Activated CD8-positive, alpha-beta memory T cell treated with anti-CD3 and anti-CD28 coated beads, Interleukin-2, amount 10 ng/mL, durations not matched to agents 7 days and 5 days (primary cell): ENCODE data around the gene SAMD4B. TPM values are rescaled to one million over a fixed set of nuclear protein-coding genes. Genes with fewer than 3 reads are reported as not detected.

Experiments
- ATAC-seq: fragments of 150-1000 bp; cut with Tn5 transposase; one replicate; pipeline ENCODE4 v1.10.0; 2021; ENCODE audit warnings: moderate library complexity
- CTCF ChIA-PET: fragments of 350-600 bp; sonication (Branson Sonifier 250); formaldehyde crosslinking; loops from one replicate; lab custom pipeline; 2021; ENCODE audit warnings: antibody characterized with exemption; lab: Charles Lee
- DNase-seq: peaks from one replicate; pipeline ENCODE4 v3.0.0-alpha.2; 2020
- H3K27ac Mint-ChIP-seq: one replicate; pipeline ENCODE4 v1.8.0; 2021; ENCODE audit warnings: mild to moderate bottlenecking, mixed read lengths
- H3K27me3 Mint-ChIP-seq: one replicate; pipeline ENCODE4 v1.8.0; 2021; ENCODE audit warnings: mixed read lengths
- H3K36me3 Mint-ChIP-seq: one replicate; pipeline ENCODE4 v1.8.0; 2021; ENCODE audit warnings: mild to moderate bottlenecking, mixed read lengths
- H3K4me1 Mint-ChIP-seq: one replicate; pipeline ENCODE4 v1.8.0; 2021; ENCODE audit warnings: mixed read lengths
- H3K4me3 Mint-ChIP-seq: one replicate; pipeline ENCODE4 v1.8.0; 2021; ENCODE audit warnings: mild to moderate bottlenecking, moderate library complexity, mixed read lengths
- H3K9me3 Mint-ChIP-seq: one replicate; pipeline ENCODE4 v1.8.0; 2022; ENCODE audit warnings: low read depth, mixed read lengths
- total RNA-seq, 2 experiments: library from RNA; stranded (reverse); gene quantifications; one replicate each; pipeline ENCODE4 v1.2.3, GENCODE V29; 2021

The SAMD4B gene
- total RNA-seq, 2 experiments from 2014 or later: 45.7 to 58.5 TPM

GRCh38 chr19:39318071-39318470 is 24.1 kb upstream of the SAMD4B start:
- no peaks in the 10 kb centered on the region for H3K9me3 Mint-ChIP-seq
- peaks cover 6% of the 10 kb centered on the region for H3K36me3 Mint-ChIP-seq
- ATAC-seq: no peak
- H3K4me3 Mint-ChIP-seq: no peak overlapping the region
- CTCF ChIA-PET: no interaction called here
- peaks cover 7% of the 10 kb centered on the region for H3K27me3 Mint-ChIP-seq
- H3K4me1 Mint-ChIP-seq: peaks cover 16% of the 10 kb centered on the region
- no peak overlapping the region for H3K27ac Mint-ChIP-seq
- DNase-seq: no peak

GRCh38 chr19:39318690-39319089 is 23.5 kb upstream of the SAMD4B start:
- peaks cover 7% of the 10 kb centered on the region for H3K27me3 Mint-ChIP-seq
- DNase-seq: no peak
- no peak for ATAC-seq
- H3K27ac Mint-ChIP-seq: no peak overlapping the region
- H3K9me3 Mint-ChIP-seq: no peaks in the 10 kb centered on the region
- CTCF ChIA-PET: no interaction called here
- peaks cover 16% of the 10 kb centered on the region for H3K4me1 Mint-ChIP-seq
- peaks cover 3% of the 10 kb centered on the region for H3K36me3 Mint-ChIP-seq
- H3K4me3 Mint-ChIP-seq: no peak overlapping the region

- Mint-ChIP-seq H3K4me1 (peaks cover 16% of the 10 kb centered on the region), H3K27ac (no peak overlapping the region), H3K4me3 (peak overlapping the region; percentile 37), H3K27me3 (peaks cover 7% of the 10 kb centered on the region), H3K36me3 (peaks cover 3% of the 10 kb centered on the region), H3K9me3 (no peaks in the 10 kb centered on the region)
- CTCF ChIA-PET: no interaction called here
- ATAC-seq: no peak
- no peak for DNase-seq
Measured at GRCh38 chr19:39319098-39319891, 22.9 kb upstream of the SAMD4B start.

GRCh38 chr19:39319892-39320248 is 22.4 kb upstream of the SAMD4B start:
- H3K4me1 Mint-ChIP-seq: peaks cover 16% of the 10 kb centered on the region
- CTCF ChIA-PET: no interaction called here
- peak overlapping the region; percentile 45 for H3K4me3 Mint-ChIP-seq
- no peak for DNase-seq
- H3K27me3 Mint-ChIP-seq: peaks cover 7% of the 10 kb centered on the region
- ATAC-seq: no peak
- no peak overlapping the region for H3K27ac Mint-ChIP-seq
- no peaks in the 10 kb centered on the region for H3K9me3 Mint-ChIP-seq
- peaks cover 3% of the 10 kb centered on the region for H3K36me3 Mint-ChIP-seq

GRCh38 chr19:39321117-39321831 is 20.9 kb upstream of the SAMD4B start:
- CTCF ChIA-PET: interaction anchor here (0.8 kb wide), 1 partner anchor 21 kb away, joined by 4 read pairs; the partner anchor contains the start of gene SAMD4B
- no peak for ATAC-seq

GRCh38 chr19:39321832-39322176 is 20.4 kb upstream of the SAMD4B start:
- CTCF ChIA-PET: interaction anchor here (0.8 to 1.6 kb wide), 2 partner anchors 20 to 22 kb away, joined by 3 to 4 read pairs; partner anchors contain the start of gene SAMD4B
- Mint-ChIP-seq H3K4me1 (peaks cover 16% of the 10 kb centered on the region), H3K27me3 (peaks cover 7% of the 10 kb centered on the region), H3K36me3 (no peaks in the 10 kb centered on the region), H3K4me3 (no peak overlapping the region), H3K27ac (no peak overlapping the region), H3K9me3 (no peaks in the 10 kb centered on the region)
- no peak for ATAC-seq
- no peak for DNase-seq

More at GRCh38 chr19:39321117-39321831, 20.9 kb upstream of the SAMD4B start:
- Mint-ChIP-seq H3K4me3 (peak overlapping the region; percentile 64), H3K27ac (no peak overlapping the region), H3K36me3 (no peaks in the 10 kb centered on the region), H3K27me3 (peaks cover 7% of the 10 kb centered on the region), H3K9me3 (no peaks in the 10 kb centered on the region), H3K4me1 (peaks cover 16% of the 10 kb centered on the region)
- DNase-seq: no peak

- ATAC-seq (no peak), DNase-seq (no peak)
- Mint-ChIP-seq H3K4me1 (peaks cover 27% of the 10 kb centered on the region), H3K27ac (no peak overlapping the region), H3K27me3 (peaks cover 7% of the 10 kb centered on the region), H3K9me3 (no peaks in the 10 kb centered on the region), H3K36me3 (peaks cover 11% of the 10 kb centered on the region), H3K4me3 (no peak overlapping the region)
- CTCF ChIA-PET: no interaction called here
Measured at GRCh38 chr19:39324242-39324842, 17.9 kb upstream of the SAMD4B start.

- H3K9me3 Mint-ChIP-seq: no peaks in the 10 kb centered on the region
- ATAC-seq: no peak
- H3K27me3 Mint-ChIP-seq: peaks cover 7% of the 10 kb centered on the region
- H3K36me3 Mint-ChIP-seq: peaks cover 16% of the 10 kb centered on the region
- no peak overlapping the region for H3K4me3 Mint-ChIP-seq
- CTCF ChIA-PET: interaction anchor here (1.5 to 5.1 kb wide), 3 partner anchors 113 to 204 kb away, joined by 3 to 40 read pairs (median 22); no protein-coding TSS in a partner anchor
- no peak overlapping the region for H3K27ac Mint-ChIP-seq
- no peak for DNase-seq
- H3K4me1 Mint-ChIP-seq: peaks cover 27% of the 10 kb centered on the region
Measured at GRCh38 chr19:39325778-39326665, 16.2 kb upstream of the SAMD4B start.

GRCh38 chr19:39327363-39328045 is 14.7 kb upstream of the SAMD4B start:
- no peak for ATAC-seq
- H3K36me3 Mint-ChIP-seq: peaks cover 20% of the 10 kb centered on the region
- no peak for DNase-seq
- no peak overlapping the region for H3K4me3 Mint-ChIP-seq
- CTCF ChIA-PET: interaction anchor here (0.5 to 5.1 kb wide), 30 partner anchors 10 to 375 kb away, joined by 3 to 40 read pairs (median 3); partner anchors contain the start of genes MED29, PAF1, PAK4 and PLEKHG2
- H3K9me3 Mint-ChIP-seq: no peaks in the 10 kb centered on the region
- no peaks in the 10 kb centered on the region for H3K27me3 Mint-ChIP-seq
- peaks cover 26% of the 10 kb centered on the region for H3K4me1 Mint-ChIP-seq
- no peak overlapping the region for H3K27ac Mint-ChIP-seq

GRCh38 chr19:39328046-39328705 is 14.0 kb upstream of the SAMD4B start:
- DNase-seq (peak; percentile 86), ATAC-seq (peak; percentile 72)
- H3K27ac Mint-ChIP-seq: peak overlapping the region; percentile 34
- CTCF ChIA-PET: interaction anchor here (0.7 to 5.1 kb wide), 27 partner anchors 9 to 346 kb away, joined by 3 to 40 read pairs (median 3); partner anchors contain the start of genes MED29, PAF1, PAK4 and PLEKHG2
- H3K4me1 Mint-ChIP-seq: peaks cover 32% of the 10 kb centered on the region
- H3K9me3 Mint-ChIP-seq: no peaks in the 10 kb centered on the region
- no peaks in the 10 kb centered on the region for H3K27me3 Mint-ChIP-seq
- H3K36me3 Mint-ChIP-seq: peaks cover 26% of the 10 kb centered on the region
- H3K4me3 Mint-ChIP-seq: no peak overlapping the region

- Mint-ChIP-seq H3K4me3 (no peak overlapping the region), H3K4me1 (peaks cover 47% of the 10 kb centered on the region), H3K27ac (no peak overlapping the region), H3K27me3 (no peaks in the 10 kb centered on the region), H3K9me3 (no peaks in the 10 kb centered on the region), H3K36me3 (peaks cover 31% of the 10 kb centered on the region)
- ATAC-seq (no peak), DNase-seq (no peak)
- CTCF ChIA-PET: interaction anchor here (0.6 to 5.1 kb wide), 4 partner anchors 12 to 259 kb away, joined by 3 to 40 read pairs (median 3); partner anchors contain the start of gene SAMD4B
Measured at GRCh38 chr19:39329948-39330347, 12.3 kb upstream of the SAMD4B start.
